GM19455 (cell line): ENCODE data around the gene CHD8.
"Not testable (repeated sequence)": the region's sequence is repeated elsewhere in the genome, so short reads cannot be mapped to it uniquely, and the experiment has no call there.

Experiments used
- ATAC-seq: cut with Tn5 transposase; IDR thresholded peaks from one replicate; pipeline ENCODE4 v1.9.1; 2021; ENCODE audit not compliant: unreplicated experiment

The CHD8 gene

DNA sequence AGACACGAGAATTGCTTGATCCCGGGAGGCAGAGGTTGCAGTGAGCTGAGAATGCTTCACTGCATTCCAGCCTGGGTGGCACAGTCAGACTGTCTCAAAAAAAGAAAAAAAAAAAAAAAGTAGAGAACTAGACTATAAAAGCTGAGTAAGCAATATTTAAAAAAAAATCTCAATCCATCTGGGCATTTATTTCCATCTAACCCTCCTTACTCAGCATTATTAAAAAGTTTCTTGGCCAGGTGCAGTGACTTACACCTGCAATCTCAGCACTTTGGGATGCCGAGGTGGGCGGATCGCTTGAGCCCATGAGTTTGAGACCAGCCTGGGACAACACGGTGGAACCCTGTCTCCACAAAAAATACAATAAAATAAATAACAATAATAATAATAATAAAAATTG is 76.6 kb downstream of the CHD8 start:
- ATAC-seq = no peak

DNA sequence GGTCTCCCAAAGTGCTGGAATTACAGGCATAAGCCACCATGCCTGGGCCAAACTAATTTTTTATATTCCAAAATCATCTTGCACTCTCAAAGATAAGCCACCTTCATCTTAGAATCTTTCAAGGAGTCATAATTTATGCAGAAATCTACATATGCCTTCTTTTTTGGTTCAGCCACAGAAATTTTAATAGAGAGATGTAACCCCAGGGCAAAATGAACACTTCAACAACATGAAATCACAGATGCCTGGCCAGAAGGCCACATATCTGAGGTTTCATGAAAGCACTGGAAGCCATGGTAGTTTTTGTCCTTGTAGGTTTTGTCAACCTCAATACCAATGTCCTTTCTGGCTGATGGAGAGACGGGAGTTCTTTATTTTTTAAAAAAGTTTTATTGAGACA is 81.9 kb downstream of the CHD8 start:
- no peak for ATAC-seq

DNA sequence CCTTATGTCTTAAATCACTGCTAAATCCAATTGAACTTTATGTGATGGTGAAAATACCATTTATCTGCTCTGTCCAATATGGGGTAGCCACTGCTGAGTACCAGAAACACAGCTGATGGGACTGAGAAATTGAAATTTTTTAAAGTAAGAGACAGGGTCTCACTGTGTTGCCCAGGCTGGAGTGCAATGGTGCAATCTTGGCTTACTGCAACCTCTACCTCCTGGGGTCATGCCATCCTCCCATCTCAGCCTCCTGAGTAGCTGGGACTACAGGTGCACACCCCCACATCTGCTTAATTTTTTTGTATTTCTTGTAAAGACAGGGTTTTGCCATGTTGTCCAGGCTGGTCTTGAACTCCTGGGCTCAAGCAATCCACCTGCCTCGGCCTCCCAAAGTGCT is 83.1 kb downstream of the CHD8 start:
- ATAC-seq = not testable (repeated sequence)

DNA sequence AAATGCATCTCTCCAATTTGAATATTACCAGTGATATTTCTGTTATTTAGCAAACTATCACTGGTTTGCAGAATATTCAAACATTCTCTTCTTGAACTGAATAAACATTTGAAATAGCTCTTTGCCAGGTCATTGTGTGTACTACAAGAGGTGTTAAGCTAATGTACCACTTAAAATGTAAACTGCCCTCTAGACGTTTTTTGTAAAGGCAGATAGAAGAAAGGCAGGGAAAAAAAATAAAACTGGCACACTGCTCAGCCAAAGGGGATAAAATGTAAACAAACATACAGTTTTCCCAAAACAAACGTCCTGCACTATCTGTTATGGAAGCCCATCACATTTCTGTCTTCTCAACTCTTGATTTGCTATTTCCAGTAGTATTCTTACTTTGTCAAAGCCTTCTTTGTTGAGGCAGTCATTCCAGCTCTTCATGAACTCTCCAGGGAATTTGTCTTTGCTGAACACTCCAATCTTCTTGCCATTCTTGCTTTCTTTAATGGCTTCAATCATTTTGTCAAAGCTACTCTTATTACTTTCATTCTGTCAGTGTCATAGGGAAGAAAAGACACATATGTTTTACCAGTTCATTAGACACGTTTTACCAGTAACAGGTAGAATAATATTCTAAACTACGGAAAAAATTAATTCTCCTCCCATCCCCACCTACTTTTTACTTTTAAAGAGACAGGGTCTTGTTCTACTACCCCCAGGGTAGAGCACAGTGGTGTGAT is 85.8 kb downstream of the CHD8 start:
- ATAC-seq = no peak

DNA sequence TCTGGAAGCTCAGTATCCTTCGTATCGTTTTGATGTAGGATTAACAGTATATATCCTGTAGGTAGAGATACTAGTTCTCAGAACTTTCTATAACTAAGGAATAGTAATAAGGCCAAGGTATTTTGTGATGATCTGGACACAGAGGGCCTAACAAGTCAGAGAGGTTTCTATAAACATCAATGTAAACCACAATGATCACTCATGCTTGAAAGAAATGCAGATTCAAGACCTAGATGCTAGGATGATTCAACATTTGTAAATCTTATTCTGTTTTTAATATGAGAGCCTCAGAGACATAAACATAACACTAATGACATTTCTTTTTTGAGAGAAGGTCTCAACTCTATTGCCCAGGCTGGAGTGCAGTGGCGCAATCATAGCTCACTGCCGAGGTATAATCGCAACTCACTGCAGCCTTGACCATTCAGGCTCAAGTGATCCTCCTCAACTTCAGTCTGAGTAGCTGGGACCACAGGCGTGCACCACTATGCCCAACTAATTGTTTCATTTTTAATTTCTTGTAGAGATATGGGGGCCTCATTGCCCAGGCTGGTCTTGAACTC is 88.3 kb downstream of the CHD8 start:
- no peak for ATAC-seq

DNA sequence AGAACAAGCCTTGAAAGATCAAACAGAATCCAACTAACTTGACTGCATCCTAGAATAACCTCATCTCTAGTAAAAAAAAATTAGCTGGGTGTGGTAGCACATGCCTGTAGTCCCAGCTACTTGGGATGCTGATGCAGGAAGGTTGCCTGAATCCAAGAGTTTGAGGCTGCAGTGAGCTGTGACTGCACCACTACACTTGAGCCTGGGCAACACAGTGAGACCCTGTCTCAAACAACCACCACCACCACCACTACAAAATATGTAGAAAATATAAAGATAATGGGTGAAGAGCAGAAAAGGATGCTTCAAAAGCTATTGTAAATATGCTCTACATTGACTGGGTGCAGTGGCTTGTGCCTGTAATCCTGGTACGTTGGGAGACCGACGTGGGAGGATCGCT is 99.4 kb downstream of the CHD8 start:
- ATAC-seq = no peak

DNA sequence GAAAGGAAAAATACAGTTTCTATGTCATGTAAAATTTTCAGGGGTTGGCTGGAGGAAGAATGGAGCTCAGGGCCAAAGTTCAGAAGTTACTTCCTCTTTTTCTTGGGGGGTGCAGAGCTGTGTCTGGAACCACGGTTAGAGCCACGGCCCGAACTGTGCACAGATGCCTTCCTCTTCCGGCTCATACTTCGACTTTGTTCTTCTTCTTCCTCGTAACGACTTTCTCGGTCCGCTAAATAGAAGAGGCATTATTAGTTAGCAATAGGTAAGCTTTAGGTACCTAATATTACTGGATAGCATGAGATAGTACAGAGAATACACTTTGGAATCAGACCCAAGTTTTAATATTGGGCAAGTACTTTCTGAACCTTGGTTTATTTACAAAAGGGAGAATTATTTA is 103.3 kb downstream of the CHD8 start:
- no peak for ATAC-seq

DNA sequence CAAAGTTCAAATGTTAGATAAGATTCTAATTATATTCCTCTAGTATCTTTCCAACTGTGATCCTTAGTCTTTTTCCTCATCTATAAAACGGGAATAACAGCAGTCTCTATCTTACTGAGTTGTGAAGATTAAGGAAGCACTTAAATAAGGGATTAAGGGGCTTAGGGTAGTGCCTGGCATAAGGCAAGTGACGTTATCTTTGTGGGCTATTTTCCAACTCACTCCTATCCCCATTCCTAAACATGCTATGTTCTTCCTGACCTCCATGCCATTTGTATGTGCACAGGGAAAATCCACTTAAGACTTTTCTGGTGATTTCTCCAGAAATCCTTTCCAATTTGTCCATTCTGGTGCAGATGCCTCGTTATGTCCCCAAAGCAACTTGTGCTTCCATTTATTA is 105.4 kb downstream of the CHD8 start:
- ATAC-seq = no peak

DNA sequence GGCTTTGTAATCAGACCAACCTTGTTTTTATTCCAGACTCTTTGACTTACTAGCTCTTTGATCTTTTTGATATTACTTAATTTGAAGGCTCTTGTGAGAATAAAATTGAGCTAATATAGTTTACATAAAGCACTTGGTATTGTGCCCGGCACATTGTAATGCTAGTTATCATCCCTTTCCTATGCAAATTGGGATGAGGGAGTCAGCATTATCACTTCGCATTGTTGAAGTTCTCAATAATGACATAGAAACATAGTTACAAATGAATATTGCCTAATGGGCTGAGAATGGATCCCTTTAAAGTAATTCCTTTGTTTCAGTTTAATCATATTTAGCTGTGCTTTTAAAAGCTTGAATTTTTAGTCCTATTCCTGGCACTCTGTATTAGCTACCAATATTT is 108.7 kb downstream of the CHD8 start:
- ATAC-seq = no peak

DNA sequence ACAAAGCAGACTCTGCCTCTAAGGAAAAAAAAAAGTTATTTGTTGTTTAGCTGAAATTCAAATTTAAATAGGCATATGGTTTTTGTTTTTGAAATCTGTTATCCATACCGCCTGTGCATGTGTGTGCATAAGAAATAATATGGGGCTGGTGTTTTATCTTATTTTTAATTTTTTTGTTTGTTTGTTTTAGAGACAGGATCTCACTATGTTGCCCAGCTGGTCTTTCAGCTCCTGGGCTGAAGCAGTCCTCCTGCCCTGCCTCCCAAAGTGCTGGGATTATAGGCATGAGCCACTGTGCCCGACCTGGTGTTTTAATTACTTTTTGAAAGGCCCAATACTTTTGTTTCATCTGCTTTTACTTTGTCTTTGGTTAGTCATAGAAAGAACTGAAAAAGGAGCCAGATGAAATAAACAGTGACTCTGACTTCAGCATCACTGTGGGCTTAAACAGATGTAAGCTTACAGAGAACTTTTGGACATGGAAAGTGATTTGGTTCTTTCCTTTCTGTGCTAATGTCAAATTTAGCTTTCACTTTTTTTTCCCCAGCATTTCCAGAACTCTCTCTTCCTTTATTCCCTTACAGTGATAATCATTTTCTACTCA is 109.3 kb downstream of the CHD8 start:
- ATAC-seq = no peak

DNA sequence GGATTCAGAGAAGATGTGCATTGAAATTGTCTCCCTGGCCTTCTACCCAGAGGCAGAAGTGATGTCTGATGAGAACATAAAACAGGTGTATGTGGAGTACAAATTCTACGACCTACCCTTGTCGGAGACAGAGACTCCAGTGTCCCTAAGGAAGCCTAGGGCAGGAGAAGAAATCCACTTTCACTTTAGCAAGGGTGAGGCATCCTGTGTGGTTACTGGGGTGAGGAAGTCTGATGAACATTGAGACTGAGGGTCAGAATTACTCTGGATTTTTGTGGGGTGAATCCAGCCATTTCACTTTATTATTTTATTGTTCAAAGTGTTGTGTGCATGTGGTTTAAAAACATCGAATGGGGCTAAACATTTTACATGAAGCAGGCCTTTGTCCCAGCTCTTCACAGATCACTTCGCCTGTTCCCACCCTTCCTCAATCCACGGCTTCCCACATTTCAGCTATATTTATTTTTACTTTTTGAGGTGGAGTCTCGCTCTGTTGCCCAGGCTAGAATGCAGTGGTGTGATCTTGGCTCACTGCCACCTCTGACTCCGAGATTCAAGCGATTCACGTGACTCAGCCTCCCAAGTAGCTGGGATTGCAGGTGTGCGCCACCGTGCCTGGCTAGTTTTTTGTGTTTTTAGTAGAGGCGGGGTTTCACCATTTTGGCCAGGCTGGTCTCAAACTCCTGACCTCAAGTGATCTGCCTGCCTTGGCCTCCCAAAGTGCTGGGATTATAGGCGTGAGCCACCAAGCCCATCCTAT is 112.7 kb downstream of the CHD8 start:
- ATAC-seq = no peak
